Peyer's patch (tissue), 4 donors: ENCODE data around the gene ZNF765.
"Not testable (repeated sequence)": the region's sequence is repeated elsewhere in the genome, so short reads cannot be mapped to it uniquely, and the experiment has no call there.

Source experiments
- CTCF ChIP-seq, 6 experiments: fragments of 450-650 bp in 4 of 6; fragments of 200-600 bp in 2 of 6; sonication (generic) in 1 of 6; IDR thresholded peaks; one replicate each; pipeline ENCODE4 v1.5.1; 2017 to 2019; ENCODE audit warnings: antibody characterized with exemption in 6 of 6, mild to moderate bottlenecking in 3 of 6, moderate library complexity in 1 of 6
- POLR2A ChIP-seq, 2 donors: fragments of 450-650 bp; IDR thresholded peaks; one replicate each; pipeline ENCODE4 v1.5.1; 2017; ENCODE audit warnings: antibody characterized with exemption in 2 of 2, mild to moderate bottlenecking in 2 of 2, moderate library complexity in 2 of 2

- TF ChIP-seq POLR2A, CTCF (IDR thresholded peaks at IDR 0.05): not testable (repeated sequence)
These were observed 1.0 kb downstream of the ZNF765 start for GRCh38 chr19:53395840-53396524.
